B cell (primary cell): Measurements from ENCODE around the gene TNIK. TPM values are rescaled to one million over a fixed set of nuclear protein-coding genes. Genes with fewer than 3 reads are reported as not detected.

ENCODE experiments used
- ATAC-seq: fragments of 200-7000 bp; cut with Tn5 transposase; one replicate; pipeline ENCODE4 v1.10.0; 2021; ENCODE audit warnings: low read depth, mild to moderate bottlenecking, moderate number of reproducible peaks, moderate library complexity
- CTCF ChIA-PET: fragments of 350-600 bp; sonication (Branson Sonifier 250); formaldehyde crosslinking; loops from one replicate; lab custom pipeline; 2021; ENCODE audit warnings: antibody characterized with exemption, inconsistent platforms; lab: Charles Lee
- POLR2A ChIA-PET: fragments of 350-600 bp; sonication (Branson Sonifier 250); formaldehyde crosslinking; loops from one replicate; lab custom pipeline; 2021; ENCODE audit warnings: antibody characterized with exemption; lab: Charles Lee
- DNase-seq: peaks from one replicate; pipeline ENCODE4 v3.0.0; 2013
- H2AFZ ChIP-seq: 2 replicates; pipeline ENCODE4 v1.6.1; 2012; ENCODE audit warnings: mild to moderate bottlenecking, low read depth, low read length; ENCODE audit not compliant: insufficient read depth, poor library complexity, severe bottlenecking
- H3K27ac ChIP-seq, 2 donors: 1 replicate in 1 of 2; 2 replicates in 1 of 2; pipeline ENCODE4 v1.5.1; 2012 to 2013; ENCODE audit warnings: low read length in 2 of 2, mild to moderate bottlenecking in 2 of 2, moderate library complexity in 1 of 2
- H3K27me3 ChIP-seq, 4 experiments: fragments of 200-600 bp in 1 of 4; sonication (generic) in 1 of 4; replicated peaks in 1 of 4; 1 replicate in 2 of 4; 2 replicates in 2 of 4; pipeline versions ENCODE4 v1.6.1 to v1.7.0; 2013 to 2016; ENCODE audit warnings: low read length in 3 of 4, mild to moderate bottlenecking in 2 of 4, mixed read lengths in 1 of 4, moderate library complexity in 1 of 4; ENCODE audit not compliant: insufficient read depth in 4 of 4, control insufficient read depth in 3 of 4; ENCODE audit errors: control extremely low read depth in 1 of 4
- H3K36me3 ChIP-seq, 2 experiments: replicated peaks in 1 of 2; 1 replicate in 1 of 2; 2 replicates in 1 of 2; pipeline versions ENCODE4 v1.6.1 to v1.7.1; 2013; ENCODE audit warnings: low read length in 1 of 2; ENCODE audit not compliant: insufficient read depth in 2 of 2, control insufficient read depth in 1 of 2; ENCODE audit errors: control extremely low read depth in 1 of 2, extremely low read depth in 1 of 2
- H3K4me1 ChIP-seq, 2 donors: fragments of 200-600 bp in 1 of 2; sonication (generic) in 1 of 2; 1 replicate in 1 of 2; 2 replicates in 1 of 2; pipeline versions ENCODE4 v1.5.1 to v1.6.1; 2013 to 2017; ENCODE audit warnings: low read length in 2 of 2; ENCODE audit not compliant: control insufficient read depth in 2 of 2, insufficient read depth in 2 of 2
- H3K4me2 ChIP-seq: replicated peaks from 2 replicates; pipeline ENCODE3; 2012; ENCODE audit warnings: mild to moderate bottlenecking, low read depth, low read length; ENCODE audit not compliant: poor library complexity, severe bottlenecking
- H3K4me3 ChIP-seq, 5 experiments: fragments of 200-600 bp in 1 of 5; sonication (generic) in 1 of 5; 1 replicate in 3 of 5; 2 replicates in 2 of 5; pipeline versions ENCODE4 v1.5.1 to v1.7.0; 2011 to 2016; ENCODE audit warnings: low read length in 4 of 5, mild to moderate bottlenecking in 4 of 5, low read depth in 2 of 5, control low read depth in 1 of 5, moderate library complexity in 1 of 5; ENCODE audit not compliant: insufficient read depth in 1 of 5; ENCODE audit errors: control extremely low read depth in 1 of 5, extremely low read depth in 1 of 5
- H3K79me2 ChIP-seq: fragments of 200-600 bp; sonication (generic); one replicate; pipeline ENCODE4 v1.6.0; 2016; ENCODE audit warnings: low read length; ENCODE audit not compliant: control insufficient read depth, insufficient read depth
- H3K9ac ChIP-seq: fragments of 200-600 bp; sonication (generic); 2 replicates; pipeline ENCODE4 v1.6.1; 2017; ENCODE audit warnings: mild to moderate bottlenecking, low read length, moderate library complexity
- H3K9me3 ChIP-seq, 3 donors: one replicate each; pipeline versions ENCODE4 v1.6.1 to v1.7.1; 2013; ENCODE audit warnings: low read length in 2 of 3; ENCODE audit not compliant: control insufficient read depth in 2 of 3, insufficient read depth in 1 of 3; ENCODE audit errors: control extremely low read depth in 1 of 3
- H4K20me1 ChIP-seq: 2 replicates; pipeline ENCODE4 v1.6.0; 2012; ENCODE audit warnings: mild to moderate bottlenecking, low read length; ENCODE audit not compliant: insufficient read depth, control insufficient read depth, poor library complexity, severe bottlenecking
- H3K27ac Mint-ChIP-seq: one replicate; pipeline ENCODE4 v1.8.0; 2021; ENCODE audit warnings: mixed read lengths
- H3K27me3 Mint-ChIP-seq: one replicate; pipeline ENCODE4 v1.8.0; 2021; ENCODE audit warnings: mixed read lengths
- H3K4me1 Mint-ChIP-seq: one replicate; pipeline ENCODE4 v1.8.0; 2021; ENCODE audit warnings: mixed read lengths
- H3K4me3 Mint-ChIP-seq: one replicate; pipeline ENCODE4 v1.8.0; 2021; ENCODE audit warnings: mixed read lengths
- H3K9me3 Mint-ChIP-seq: one replicate; pipeline ENCODE4 v1.8.0; 2022; ENCODE audit warnings: mixed read lengths; ENCODE audit not compliant: insufficient read depth
- EZH2 ChIP-seq: IDR thresholded peaks from 2 replicates; pipeline ENCODE4 v1.6.1; 2012; ENCODE audit warnings: borderline replicate concordance, low read depth, mild to moderate bottlenecking, moderate library complexity, low read length; ENCODE audit not compliant: insufficient read depth, poor library complexity, severe bottlenecking
- WGBS: methylation state at CpG from one replicate; pipeline ENCODE4 v1.1.5; 2013; ENCODE audit warnings: missing lambda C conversion rate; ENCODE audit not compliant: insufficient coverage; 5-methylcytosine and 5-hydroxymethylcytosine counted together
- intact Hi-C: fragments of 100-400 bp; cut with micrococcal nuclease; formaldehyde crosslinking; loops from one replicate; pipeline ENCODE4 v1.10.0; 2022
- polyA plus RNA-seq: library from polyadenylated mRNA; depleted of rRNA; stranded (reverse); fragments of >200 nt; gene quantifications from 2 replicates; pipeline ENCODE4 v1.2.3, GENCODE V29; 2012
- total RNA-seq, 2 donors: library from RNA; stranded (reverse); fragments of 120-200 nt in 1 of 2; gene quantifications; 1 replicate in 1 of 2; 2 replicates in 1 of 2; pipeline versions ENCODE4 v1.2.3 to v1.2.4, GENCODE V29; 2013 to 2022
- TF ChIP-seq, protein P1 (sequence below): fragments of 200-600 bp; IDR thresholded peaks from one replicate; pipeline ENCODE4 v1.8.0; 2022; ENCODE audit warnings: antibody characterized with exemption, mild to moderate bottlenecking

The TNIK gene
- total and polyA plus RNA-seq, 2 donors (not counting 1 experiment from before 2014, with no cell fraction given): 0.66 to 7.7 TPM

DNA sequence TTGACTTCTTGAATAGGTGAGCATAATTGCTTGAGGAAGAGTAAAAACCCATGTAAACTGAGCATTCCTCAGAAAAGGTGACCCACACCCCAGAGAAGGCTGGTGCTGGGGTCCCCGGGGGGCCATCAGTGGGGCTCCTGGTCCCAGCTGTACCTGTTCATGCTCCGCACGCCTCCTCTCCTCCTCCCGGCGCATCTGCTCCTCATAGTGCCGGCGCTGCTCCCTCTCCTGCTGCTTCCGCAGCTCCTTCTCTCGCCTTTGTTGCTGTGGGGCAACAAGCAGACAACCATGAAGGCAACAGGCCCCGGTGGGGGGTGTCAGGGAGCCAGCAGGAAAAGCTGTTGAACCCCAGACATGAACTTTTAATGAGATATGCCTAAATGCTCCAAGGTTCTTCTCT, 320.0 kb downstream of the TNIK start:
- DNase-seq: no peak
- POLR2A ChIA-PET: no interaction called here
- WGBS: 93% methylated on average over 9 of the region's 10 CpGs

DNA sequence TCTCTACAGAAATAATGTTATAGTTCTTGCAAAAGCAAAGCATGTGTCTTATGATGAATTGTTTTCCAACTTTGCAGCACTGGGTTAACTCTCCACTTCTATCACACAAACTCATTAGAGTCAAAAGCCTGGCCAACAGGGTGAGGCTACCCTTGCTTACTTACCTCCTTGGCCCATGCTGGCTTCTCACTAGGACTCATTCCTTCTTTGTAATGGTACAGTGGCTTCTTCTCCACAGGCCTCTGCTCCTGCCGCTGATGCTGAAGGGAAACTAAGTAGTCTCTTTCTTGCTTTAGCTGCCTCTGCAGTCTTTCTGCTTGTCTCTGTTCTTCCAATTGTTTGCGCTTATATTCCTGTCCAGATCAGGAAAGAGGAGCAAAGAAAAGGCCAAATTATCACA, 322.2 kb downstream of the TNIK start:
- H3K36me3 ChIP-seq: no peaks in the 10 kb centered on the region
- H3K4me3 Mint-ChIP-seq: no peak overlapping the region
- CTCF ChIA-PET: no interaction called here

More for the DNA sequence above, 320.0 kb downstream of the TNIK start:
- Histone ChIP-seq H3K4me2 (no peak overlapping the region), H3K27ac (no peak overlapping the region), H3K27me3 (no peaks in the 10 kb centered on the region), H4K20me1 (no peaks in the 10 kb centered on the region), H3K9me3 (no peaks in the 10 kb centered on the region), H3K79me2 (no peaks in the 10 kb centered on the region), H3K9ac (no peak overlapping the region), H3K36me3 (no peaks in the 10 kb centered on the region), H3K4me1 (no peaks in the 10 kb centered on the region), H2AFZ (no peak overlapping the region), H3K4me3 (no peak overlapping the region)
- Mint-ChIP-seq H3K9me3 (no peaks in the 10 kb centered on the region), H3K4me3 (no peak overlapping the region), H3K4me1 (no peaks in the 10 kb centered on the region), H3K27ac (no peak overlapping the region), H3K27me3 (no peaks in the 10 kb centered on the region)
- TF ChIP-seq, protein P1, sequence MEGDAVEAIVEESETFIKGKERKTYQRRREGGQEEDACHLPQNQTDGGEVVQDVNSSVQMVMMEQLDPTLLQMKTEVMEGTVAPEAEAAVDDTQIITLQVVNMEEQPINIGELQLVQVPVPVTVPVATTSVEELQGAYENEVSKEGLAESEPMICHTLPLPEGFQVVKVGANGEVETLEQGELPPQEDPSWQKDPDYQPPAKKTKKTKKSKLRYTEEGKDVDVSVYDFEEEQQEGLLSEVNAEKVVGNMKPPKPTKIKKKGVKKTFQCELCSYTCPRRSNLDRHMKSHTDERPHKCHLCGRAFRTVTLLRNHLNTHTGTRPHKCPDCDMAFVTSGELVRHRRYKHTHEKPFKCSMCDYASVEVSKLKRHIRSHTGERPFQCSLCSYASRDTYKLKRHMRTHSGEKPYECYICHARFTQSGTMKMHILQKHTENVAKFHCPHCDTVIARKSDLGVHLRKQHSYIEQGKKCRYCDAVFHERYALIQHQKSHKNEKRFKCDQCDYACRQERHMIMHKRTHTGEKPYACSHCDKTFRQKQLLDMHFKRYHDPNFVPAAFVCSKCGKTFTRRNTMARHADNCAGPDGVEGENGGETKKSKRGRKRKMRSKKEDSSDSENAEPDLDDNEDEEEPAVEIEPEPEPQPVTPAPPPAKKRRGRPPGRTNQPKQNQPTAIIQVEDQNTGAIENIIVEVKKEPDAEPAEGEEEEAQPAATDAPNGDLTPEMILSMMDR: no peak
- no peak for TF ChIP-seq EZH2
- intact Hi-C loops: no loop called here
- CTCF ChIA-PET: no interaction called here
- ATAC-seq: no peak

More for the DNA sequence above, 322.2 kb downstream of the TNIK start:
- H3K27me3 ChIP-seq: no peaks in the 10 kb centered on the region
- no peak overlapping the region for H3K4me3 ChIP-seq
- H3K27ac ChIP-seq: no peak overlapping the region
- Mint-ChIP-seq H3K27me3 (no peaks in the 10 kb centered on the region), H3K9me3 (no peaks in the 10 kb centered on the region), H3K27ac (no peak overlapping the region), H3K4me1 (no peaks in the 10 kb centered on the region)
- no peak overlapping the region for H2AFZ ChIP-seq
- H3K9ac ChIP-seq: no peak overlapping the region
- ATAC-seq (no peak), DNase-seq (no peak)
- no peaks in the 10 kb centered on the region for H3K4me1 ChIP-seq
- H3K4me2 ChIP-seq: no peak overlapping the region
- TF ChIP-seq EZH2: no peak
- TF ChIP-seq, protein P1: no peak
- POLR2A ChIA-PET: no interaction called here
- H3K79me2 ChIP-seq: no peaks in the 10 kb centered on the region
- WGBS: 100% methylated on average over 2 of the region's 2 CpGs
- H3K9me3 ChIP-seq: no peaks in the 10 kb centered on the region
- intact Hi-C loops: no loop called here
- H4K20me1 ChIP-seq: no peaks in the 10 kb centered on the region
